ENCODE measurements around the gene PSMG4. TPM values are rescaled to one million over a fixed set of nuclear protein-coding genes. Genes with fewer than 3 reads are reported as not detected.

The PSMG4 gene
- total RNA-seq, 1 experiment from 2014 or later: 29.3 TPM

DNA sequence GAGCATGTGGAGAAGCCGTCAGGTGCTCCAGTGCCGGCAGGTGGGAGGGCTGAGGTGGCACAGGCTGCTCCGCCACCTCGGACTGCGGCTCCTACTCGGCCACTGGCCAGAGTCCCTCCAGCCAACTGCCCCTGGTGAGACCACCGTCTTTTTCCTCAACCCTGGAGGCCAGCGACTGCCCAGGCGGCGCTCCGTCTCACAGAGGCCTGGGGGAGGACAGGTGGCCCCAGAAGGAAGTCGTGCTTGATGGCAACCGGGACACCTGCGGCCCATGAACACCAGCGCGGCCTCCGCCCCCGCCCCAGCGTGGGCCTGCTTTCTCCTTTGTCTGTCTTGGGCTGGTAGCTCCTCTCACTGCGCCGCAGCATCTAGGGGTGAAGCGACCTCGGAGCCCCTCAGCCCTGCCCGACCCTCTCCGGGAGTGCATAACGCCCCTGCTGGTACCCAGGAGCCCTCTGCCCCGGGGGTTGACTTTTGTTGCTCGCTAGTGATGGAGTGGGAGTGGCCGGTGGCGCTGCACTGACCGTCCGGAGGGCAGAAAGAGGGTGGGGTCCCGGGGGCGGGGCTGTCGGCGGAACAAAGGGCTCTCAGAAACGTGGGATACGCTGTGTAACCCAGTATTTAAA lies 30.6 kb upstream of the PSMG4 start:
- WGBS (ENCODE audit: extremely low coverage, insufficient read length, low lambda C conversion rate): no CpG with 5 or more reads among the region's 38 CpGs
- Histone ChIP-seq H4K8ac (replicated peaks; ENCODE audit: insufficient read length, low read depth, low read length) (no peak overlapping the region), H3K4me1 (ENCODE audit: insufficient read depth, low read length) (peaks cover under 1% of the 10 kb centered on the region; the same call in 1 of the 2 replicates), H2BK120ac (ENCODE audit: low read depth, low read length, poor library complexity, severe bottlenecking) (no peak overlapping the region), H3K56ac (ENCODE audit: insufficient read length, low read depth, low read length) (no peak overlapping the region), H3K14ac (ENCODE audit: insufficient read depth, low read length) (peak overlapping the region; percentile 37; the same call in 1 of the 2 replicates), H3K4ac (ENCODE audit: low read depth, low read length) (no peak overlapping the region), H3K4me2 (ENCODE audit: insufficient read depth, insufficient read length, low read length) (peak overlapping the region; percentile 87), H3K23me2 (ENCODE audit: insufficient read length, low read depth, low read length, poor library complexity, severe bottlenecking) (peaks cover 47% of the 10 kb centered on the region), H3K9ac (ENCODE audit: extremely low read depth, insufficient read length, low read length) (peak overlapping the region; percentile 33), H3T11ph (ENCODE audit: low read length) (no peak overlapping the region), H2BK15ac (ENCODE audit: low read depth, low read length) (no peak overlapping the region), H3K9me3 (ENCODE audit: control insufficient read depth, low read depth, low read length) (no peaks in the 10 kb centered on the region), H3K27me3 (ENCODE audit: insufficient read depth, low read length) (no peaks in the 10 kb centered on the region; the same call in 1 of the 2 replicates), H4K5ac (ENCODE audit: insufficient read length, low read depth, low read length) (no peak overlapping the region), H3K79me1 (ENCODE audit: insufficient read depth, low read depth, low read length, poor library complexity, severe bottlenecking) (peaks cover 4% of the 10 kb centered on the region), H2BK5ac (ENCODE audit: insufficient read length, low read length) (no peak overlapping the region), H3K79me2 (ENCODE audit: insufficient read depth, low read length) (peaks cover 18% of the 10 kb centered on the region), H4K20me1 (ENCODE audit: control insufficient read depth, insufficient read depth, insufficient read length) (no peaks in the 10 kb centered on the region), H2AFZ (ENCODE audit: low read length) (no peak overlapping the region), H3K18ac (ENCODE audit: insufficient read length, low read depth, low read length) (peak overlapping the region; percentile 20), H3K23ac (ENCODE audit: insufficient read length, low read depth, low read length) (no peak overlapping the region), H4K91ac (ENCODE audit: insufficient read length, low read depth, low read length) (no peak overlapping the region), H2BK20ac (ENCODE audit: low read depth, low read length, poor library complexity, severe bottlenecking) (no peak overlapping the region), H2AK5ac (ENCODE audit: insufficient read length, low read length) (no peak overlapping the region), H3K27ac (ENCODE audit: insufficient read length, low read depth, low read length) (no peak overlapping the region), H2BK12ac (ENCODE audit: insufficient read length, low read depth, low read length) (no peak overlapping the region)
- H3K27me3 Mint-ChIP-seq (ENCODE audit: low read depth): peaks cover 39% of the 10 kb centered on the region
- H3K36me3 Mint-ChIP-seq (ENCODE audit: insufficient read depth in 1 of 3, low read depth in 3 of 3): peaks cover 16 to 27% (median 22%) of the 10 kb centered on the region in 3 experiments
- peak overlapping the region; percentile 80 to 99 (median 97); a peak in 5 of 7 replicates for H3K27ac Mint-ChIP-seq
- TF ChIP-seq, protein P1, sequence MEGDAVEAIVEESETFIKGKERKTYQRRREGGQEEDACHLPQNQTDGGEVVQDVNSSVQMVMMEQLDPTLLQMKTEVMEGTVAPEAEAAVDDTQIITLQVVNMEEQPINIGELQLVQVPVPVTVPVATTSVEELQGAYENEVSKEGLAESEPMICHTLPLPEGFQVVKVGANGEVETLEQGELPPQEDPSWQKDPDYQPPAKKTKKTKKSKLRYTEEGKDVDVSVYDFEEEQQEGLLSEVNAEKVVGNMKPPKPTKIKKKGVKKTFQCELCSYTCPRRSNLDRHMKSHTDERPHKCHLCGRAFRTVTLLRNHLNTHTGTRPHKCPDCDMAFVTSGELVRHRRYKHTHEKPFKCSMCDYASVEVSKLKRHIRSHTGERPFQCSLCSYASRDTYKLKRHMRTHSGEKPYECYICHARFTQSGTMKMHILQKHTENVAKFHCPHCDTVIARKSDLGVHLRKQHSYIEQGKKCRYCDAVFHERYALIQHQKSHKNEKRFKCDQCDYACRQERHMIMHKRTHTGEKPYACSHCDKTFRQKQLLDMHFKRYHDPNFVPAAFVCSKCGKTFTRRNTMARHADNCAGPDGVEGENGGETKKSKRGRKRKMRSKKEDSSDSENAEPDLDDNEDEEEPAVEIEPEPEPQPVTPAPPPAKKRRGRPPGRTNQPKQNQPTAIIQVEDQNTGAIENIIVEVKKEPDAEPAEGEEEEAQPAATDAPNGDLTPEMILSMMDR (conservative IDR thresholded peaks at IDR 0.05): peak; percentile 16; the same call in 1 of the 3 replicates
- H3K4me3 Mint-ChIP-seq: peak overlapping the region; percentile 91 to 92
- peak; percentile 94 for DNase-seq
- H3K9me3 Mint-ChIP-seq: peaks cover 0 to 2% of the 10 kb centered on the region in 2 experiments; a peak in 1 of 5 replicates
- H3K4me1 Mint-ChIP-seq: peaks cover 45 to 51% of the 10 kb centered on the region in 2 experiments
